Measurements from ENCODE around the gene CLASRP.

DNA sequence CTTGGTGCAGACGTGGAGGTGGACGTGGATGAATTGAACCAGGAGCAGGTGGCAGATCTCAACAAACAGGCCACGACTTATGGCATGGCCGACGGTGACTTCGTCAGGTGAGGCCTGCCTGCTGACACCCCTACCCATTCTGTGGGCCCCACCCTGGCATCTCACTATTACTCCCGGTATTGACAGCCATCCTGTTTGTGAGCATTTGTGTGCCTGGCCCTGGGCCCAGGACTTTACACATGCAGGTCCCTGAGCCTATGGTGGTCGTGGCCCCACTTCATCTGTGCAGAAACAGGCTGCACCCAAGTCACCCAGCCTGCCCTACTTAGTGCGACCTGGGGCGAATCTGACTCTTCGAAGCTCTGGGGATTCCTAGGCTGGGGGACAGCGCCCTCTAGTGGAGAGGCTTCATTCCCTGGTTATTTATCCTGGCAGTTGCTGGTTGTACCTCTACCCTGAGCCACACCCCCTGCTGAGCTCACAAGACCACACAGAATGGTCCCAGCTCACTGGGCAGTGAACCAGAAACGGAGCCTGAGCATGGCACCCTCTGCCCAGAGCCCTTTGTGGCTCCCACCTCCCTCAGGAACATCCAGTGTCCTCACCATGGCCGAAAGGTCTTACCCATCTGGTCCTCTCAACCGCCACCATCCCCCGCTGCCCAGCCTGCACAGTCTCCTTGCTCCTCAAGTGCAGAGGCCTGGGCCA is 20.6 kb downstream of the CLASRP start:
- TF ChIP-seq, protein P1, sequence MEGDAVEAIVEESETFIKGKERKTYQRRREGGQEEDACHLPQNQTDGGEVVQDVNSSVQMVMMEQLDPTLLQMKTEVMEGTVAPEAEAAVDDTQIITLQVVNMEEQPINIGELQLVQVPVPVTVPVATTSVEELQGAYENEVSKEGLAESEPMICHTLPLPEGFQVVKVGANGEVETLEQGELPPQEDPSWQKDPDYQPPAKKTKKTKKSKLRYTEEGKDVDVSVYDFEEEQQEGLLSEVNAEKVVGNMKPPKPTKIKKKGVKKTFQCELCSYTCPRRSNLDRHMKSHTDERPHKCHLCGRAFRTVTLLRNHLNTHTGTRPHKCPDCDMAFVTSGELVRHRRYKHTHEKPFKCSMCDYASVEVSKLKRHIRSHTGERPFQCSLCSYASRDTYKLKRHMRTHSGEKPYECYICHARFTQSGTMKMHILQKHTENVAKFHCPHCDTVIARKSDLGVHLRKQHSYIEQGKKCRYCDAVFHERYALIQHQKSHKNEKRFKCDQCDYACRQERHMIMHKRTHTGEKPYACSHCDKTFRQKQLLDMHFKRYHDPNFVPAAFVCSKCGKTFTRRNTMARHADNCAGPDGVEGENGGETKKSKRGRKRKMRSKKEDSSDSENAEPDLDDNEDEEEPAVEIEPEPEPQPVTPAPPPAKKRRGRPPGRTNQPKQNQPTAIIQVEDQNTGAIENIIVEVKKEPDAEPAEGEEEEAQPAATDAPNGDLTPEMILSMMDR (IDR thresholded peaks at IDR 0.05; ENCODE audit: control extremely low read depth in 1 of 3, insufficient read depth in 1 of 3, low read depth in 1 of 3, low read length in 3 of 3) = peak; percentile 84 to 95 (median 94)
- TF ChIP-seq GABPA (IDR thresholded peaks at IDR 0.05; ENCODE audit: borderline replicate concordance, insufficient read depth, low read length) (peak; percentile 67; the same call in 1 of the 2 replicates), FOSL1 (IDR thresholded peaks at IDR 0.05; ENCODE audit: insufficient read depth, low read depth, low read length) (no peak), SIX5 (IDR thresholded peaks at IDR 0.05; ENCODE audit: low read depth, low read length) (no peak), EP300 (IDR thresholded peaks at IDR 0.05; ENCODE audit: borderline replicate concordance in 1 of 2, low read depth in 2 of 2, low read length in 2 of 2) (no peak), TAF1 (IDR thresholded peaks at IDR 0.05; ENCODE audit: low read depth, low read length) (no peak)
- TF ChIP-seq, protein P2, sequence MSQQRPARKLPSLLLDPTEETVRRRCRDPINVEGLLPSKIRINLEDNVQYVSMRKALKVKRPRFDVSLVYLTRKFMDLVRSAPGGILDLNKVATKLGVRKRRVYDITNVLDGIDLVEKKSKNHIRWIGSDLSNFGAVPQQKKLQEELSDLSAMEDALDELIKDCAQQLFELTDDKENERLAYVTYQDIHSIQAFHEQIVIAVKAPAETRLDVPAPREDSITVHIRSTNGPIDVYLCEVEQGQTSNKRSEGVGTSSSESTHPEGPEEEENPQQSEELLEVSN (IDR thresholded peaks at IDR 0.05) = no peak

Measured in H1 (cell line).